Gastrocnemius medialis (tissue), 4 donors: ENCODE data around the gene CD46.

Source experiments
- CTCF ChIP-seq, 5 experiments: fragments of 450-650 bp in 3 of 5; fragments of 200-600 bp in 2 of 5; sonication (generic) in 2 of 5; IDR thresholded peaks in 4 of 5; conservative IDR thresholded peaks in 1 of 5; 1 replicate in 4 of 5; 2 replicates in 1 of 5; pipeline ENCODE4 v1.5.1; 2016 to 2019; ENCODE audit warnings: antibody characterized with exemption in 5 of 5, mild to moderate bottlenecking in 3 of 5, moderate library complexity in 3 of 5
- POLR2A ChIP-seq, 2 donors: fragments of 450-650 bp; IDR thresholded peaks; one replicate each; pipeline ENCODE4 v1.6.1; 2017; ENCODE audit warnings: antibody characterized with exemption in 2 of 2, mild to moderate bottlenecking in 2 of 2, moderate library complexity in 2 of 2

DNA sequence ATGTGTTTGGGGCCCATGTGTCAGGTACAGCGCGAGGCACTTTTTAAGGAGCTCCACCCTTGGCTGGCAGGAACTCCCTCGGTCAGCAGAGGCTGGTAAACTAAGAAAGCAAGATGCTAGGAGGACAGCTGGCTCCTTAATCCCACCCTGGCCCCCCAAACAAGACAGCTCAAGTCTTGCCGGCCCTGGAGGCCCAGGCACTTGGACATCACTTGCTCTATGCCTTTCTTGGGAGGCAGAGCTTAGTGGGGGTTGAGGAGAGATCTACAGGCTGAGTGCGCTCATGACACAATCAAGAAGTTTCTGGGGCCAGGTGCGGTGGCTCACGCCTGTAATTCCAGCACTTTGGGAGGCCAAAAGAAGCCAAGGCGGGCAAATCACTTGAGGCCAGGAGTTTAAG, 80.9 kb downstream of the CD46 start:
- TF ChIP-seq CTCF (IDR thresholded peaks at IDR 0.05 in 4 of 5, conservative IDR thresholded peaks at IDR 0.05 in 1 of 5) (no peak), POLR2A (IDR thresholded peaks at IDR 0.05) (no peak)
